GM21360 (cell line): ENCODE results near the gene SKIDA1.
A peak's percentile ranks its signal among the peaks of the same experiment; 100 is the strongest.

ENCODE experiments used
- ATAC-seq: cut with Tn5 transposase; IDR thresholded peaks from one replicate; pipeline ENCODE4 v1.9.1; 2021; ENCODE audit warnings: mild to moderate bottlenecking, moderate library complexity; ENCODE audit not compliant: unreplicated experiment

The SKIDA1 gene

DNA sequence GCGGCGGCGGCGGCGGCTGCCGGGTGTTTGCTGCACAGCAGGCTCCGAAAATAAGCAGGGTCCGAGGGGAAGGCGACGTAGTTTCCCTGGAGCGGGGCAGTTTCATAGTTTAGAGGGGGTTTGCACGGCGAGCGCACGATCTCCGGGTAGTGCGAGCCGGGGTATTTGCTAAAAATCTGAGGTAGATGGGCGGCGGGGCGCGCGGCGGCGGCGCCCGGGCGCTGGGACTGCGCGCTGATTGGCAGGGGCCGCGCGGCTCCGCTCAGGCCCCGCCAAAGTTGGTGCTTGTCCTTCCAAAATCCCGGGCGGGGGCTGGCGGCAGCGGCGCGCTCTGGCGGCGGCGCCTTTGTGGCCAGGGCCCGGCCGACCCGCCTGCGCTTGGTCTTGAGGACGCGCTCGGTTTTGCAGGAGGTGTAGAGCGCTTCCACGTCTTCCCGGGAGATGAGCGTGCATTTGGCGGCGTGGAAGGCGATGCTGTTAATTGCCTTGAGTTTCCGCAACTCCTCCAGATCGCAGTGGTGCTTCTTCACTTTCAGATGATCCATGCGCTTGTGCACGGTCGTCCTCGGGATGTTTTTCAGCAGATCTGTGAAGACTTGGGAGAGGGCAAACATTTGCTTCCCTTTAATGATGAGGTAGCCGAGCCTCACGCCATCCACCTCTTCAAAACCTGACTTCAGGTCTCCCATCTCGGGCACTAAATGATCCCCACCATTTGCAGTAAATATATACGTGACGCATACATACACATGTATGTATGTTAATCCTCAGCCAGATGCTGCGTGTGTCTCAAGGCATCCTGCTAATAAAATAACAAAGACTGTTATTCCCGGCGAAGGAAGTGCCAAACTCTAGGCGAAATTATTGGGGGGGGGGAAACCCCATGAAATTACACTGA, 8.1 kb downstream of the SKIDA1 start:
- peak; percentile 55 for ATAC-seq

DNA sequence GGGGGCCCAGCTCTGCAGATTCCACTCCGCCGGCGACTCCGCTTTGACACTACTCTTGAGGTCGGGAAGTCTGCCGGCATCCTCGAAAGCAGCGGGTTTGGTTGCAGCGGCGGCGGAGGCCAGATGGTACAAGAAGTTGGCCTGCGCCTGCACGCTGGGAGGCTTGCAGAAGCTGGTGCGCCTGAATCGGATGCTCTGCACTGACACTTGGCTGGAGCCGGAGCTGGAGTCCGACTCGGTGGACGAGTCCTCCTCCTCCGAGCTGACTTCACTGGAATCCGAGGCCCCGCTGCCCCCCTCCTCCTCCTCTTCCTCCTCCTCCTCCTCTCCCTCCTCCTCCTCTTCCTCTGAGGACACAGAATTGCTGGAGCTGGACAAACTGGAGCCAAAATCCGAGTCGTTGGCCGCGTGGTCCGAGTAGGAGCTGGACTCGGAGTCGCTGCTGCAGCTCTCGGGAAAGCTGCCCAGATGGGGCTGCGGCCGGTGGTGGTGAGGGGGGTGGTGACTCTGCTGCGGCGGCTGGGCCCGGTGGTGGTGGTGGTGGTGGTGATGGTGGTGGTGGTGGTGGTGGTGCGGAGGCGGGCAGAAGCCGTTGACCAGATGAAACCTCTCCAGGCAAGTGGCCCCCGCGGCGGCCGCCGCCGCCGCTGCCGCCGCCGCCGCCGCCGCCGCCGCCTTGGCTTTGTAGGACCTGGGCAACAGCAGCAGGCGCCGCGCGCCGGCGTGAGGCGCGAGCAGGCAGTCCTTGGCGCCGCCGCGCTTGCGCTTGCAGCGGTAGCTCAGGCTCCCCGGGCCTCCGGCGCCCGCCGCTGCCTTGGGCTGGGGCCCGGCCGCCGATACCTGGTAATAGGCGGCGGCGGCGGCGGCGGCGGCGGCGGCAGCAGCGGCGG, 9.0 kb downstream of the SKIDA1 start:
- ATAC-seq = peak; percentile 59

DNA sequence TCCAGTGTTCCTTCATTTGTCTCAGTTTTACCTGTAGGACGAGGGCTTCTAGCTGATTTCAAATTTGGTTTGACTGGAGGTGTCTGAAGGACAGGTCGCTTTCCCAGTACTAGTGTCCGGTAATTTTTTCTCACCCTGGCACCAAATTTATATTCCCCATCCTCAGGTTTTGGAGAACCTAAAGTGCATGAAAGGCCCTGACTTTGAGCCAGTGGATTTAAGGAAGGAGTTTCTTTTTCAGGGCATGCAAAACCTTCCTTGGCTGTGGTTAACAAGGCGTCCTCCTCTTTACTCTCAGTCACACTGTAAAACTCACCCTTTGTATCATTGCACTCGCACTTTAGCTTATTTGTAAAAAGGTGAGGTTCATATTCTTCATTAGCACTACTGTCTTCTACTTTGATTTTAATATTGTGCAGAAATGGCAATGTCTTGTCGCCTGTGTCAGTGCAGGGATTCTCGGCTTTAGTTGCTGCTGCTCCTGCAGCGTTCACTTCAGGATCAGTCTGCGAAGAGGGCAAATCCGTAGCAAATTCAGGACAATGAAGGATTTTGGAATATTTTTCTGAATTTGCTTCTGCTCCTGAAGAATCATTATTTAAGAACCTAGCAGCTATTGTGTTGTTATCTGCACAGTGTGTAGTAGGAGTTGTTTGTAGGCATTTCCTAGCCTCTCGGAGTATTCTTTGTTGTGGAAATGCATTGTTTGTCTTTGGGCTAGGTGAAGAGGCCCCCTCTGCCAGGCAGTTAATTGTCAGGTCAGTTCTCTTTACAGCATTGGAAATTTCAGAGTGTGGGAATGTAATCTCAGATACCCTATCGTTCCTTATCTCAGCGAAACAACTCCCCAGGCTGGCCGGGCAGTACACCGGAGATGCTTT, 9.9 kb downstream of the SKIDA1 start:
- ATAC-seq = no peak

DNA sequence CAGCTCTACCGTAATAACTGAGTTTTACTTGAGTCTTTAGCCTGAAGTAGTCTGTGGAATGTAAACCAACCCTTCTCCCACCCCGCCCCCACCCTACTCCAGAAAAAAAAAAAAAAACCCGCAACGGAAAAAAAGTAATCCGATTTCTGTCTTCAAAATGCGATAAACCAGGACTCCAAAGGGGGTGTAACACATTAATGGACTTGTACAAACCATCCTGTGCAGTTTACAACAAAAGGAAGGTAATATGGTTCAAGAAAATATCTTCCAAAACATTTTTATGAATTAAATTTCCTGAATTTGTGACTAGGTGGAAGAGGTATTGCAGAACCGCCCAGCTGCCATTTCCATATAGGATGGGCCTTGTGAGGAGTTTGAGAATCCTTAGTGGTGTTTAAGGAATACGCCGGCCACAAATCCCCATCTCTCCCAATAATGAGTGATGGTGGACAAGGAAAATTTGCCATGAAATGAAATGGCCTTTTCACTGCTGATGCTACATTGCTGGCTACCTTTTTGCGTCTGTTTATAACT, 10.6 kb downstream of the SKIDA1 start:
- no peak for ATAC-seq

DNA sequence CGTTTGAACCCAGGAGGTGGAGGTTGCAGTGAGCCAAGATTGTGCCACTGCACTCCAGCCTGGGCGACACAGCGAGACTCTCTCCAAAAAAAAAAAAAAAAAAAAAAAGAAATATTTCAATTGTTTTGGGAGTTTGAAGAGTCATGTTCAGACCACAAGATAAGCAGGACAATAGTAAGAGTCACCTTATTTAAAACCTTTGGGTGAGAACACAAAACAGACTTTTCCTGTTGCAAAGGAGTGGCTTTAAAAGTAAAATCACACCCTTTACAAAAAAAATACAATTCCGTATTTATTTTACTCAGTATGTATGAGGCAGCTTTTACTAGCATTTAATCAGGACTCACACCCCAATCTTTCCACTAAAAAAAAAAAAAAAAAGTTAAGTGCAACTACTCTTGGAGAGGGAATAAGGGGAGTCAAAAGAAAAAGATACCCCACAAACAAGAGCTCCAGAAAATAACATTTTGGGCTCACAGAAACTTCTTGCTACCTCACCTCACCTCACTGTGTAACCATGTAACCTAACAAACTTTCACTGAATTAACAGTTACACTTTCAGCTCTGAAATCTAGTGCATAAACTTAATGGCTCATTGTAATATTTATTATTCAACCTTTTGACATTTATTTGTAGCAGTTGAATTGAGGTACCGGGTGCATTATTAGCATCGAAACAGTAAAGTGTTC, 11.2 kb downstream of the SKIDA1 start:
- ATAC-seq = no peak

DNA sequence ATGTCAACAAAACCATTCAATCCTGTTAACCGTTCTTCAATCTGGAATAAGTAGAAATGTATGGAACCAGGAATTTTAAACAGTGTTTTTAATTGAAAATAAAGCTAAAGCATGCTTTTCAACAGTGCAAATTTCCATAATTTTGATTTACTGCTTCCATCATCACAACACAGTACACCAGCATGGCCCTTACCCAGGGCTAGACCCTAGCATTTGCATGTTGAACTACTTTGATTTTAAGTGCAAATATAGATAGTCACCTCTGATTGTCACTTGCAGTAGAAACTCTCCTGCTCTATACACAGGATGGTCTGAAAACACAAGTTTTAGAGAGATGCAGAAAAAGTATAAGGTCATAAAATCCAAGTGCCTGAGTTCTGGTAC, 12.1 kb downstream of the SKIDA1 start:
- no peak for ATAC-seq

DNA sequence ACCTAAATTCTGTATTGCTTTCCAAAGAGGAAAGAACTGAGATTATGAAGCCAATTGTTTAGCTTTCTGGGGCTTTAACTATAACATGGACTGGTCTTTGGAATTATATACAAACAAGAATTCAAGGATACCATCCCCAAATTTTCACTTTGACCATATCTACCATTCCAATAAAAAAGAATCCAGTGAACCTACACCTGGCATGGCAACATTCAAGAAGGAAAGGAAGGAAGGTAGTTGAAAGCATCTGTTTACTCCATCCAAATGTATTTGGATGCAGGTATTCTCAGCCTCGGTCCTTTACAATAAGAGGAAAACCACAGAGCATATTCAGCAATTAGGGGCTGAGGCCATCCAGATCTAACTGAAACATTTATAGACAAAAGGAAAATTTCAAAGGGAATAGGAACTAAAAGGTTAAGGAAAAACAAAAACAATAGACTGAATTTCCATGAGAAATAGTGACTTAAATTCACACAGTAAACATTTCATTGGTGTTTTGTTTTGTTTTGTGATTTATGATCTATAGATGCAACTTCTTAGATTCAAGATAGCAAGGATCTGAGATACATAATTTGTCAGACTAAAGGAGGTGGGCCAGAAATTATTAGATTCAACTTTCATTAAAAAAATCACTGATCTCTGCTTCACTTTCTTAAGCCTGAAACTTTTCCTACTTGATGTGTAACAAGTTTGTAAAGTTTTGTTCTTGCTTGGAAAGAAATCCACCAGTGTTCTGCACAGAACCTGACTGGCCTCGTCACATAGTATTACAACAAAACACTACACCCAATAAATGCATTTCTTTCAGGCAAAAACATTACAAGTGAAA, 12.7 kb downstream of the SKIDA1 start:
- no peak for ATAC-seq

DNA sequence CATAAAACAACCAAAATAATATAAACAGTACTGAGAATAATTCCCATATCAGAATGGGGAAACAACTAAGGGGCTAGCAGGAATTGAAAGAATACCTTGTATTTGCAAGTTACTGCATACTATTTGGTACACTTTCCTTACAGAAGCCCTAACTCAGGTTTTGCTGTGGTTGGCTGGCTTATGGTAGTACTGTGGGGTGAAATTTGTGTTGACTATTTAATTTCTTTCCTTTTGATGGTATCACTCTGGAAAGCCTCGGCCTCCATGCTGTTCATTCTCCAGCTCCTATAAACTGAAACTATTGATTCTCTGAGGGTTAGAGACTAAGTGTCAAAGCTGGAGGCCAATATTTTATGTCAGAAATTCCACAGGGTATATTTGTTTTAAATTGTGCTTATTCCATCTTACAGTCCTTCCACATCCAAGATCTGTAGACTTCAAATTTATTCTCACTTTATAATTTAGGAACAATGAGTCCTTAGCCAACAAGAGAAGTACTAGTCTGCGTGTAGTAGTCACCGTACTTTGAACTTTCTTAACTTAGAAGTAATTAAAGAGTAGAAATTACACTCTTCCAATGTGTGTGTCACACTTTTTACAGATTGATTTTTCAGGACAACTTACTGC, 13.4 kb downstream of the SKIDA1 start:
- ATAC-seq = no peak

DNA sequence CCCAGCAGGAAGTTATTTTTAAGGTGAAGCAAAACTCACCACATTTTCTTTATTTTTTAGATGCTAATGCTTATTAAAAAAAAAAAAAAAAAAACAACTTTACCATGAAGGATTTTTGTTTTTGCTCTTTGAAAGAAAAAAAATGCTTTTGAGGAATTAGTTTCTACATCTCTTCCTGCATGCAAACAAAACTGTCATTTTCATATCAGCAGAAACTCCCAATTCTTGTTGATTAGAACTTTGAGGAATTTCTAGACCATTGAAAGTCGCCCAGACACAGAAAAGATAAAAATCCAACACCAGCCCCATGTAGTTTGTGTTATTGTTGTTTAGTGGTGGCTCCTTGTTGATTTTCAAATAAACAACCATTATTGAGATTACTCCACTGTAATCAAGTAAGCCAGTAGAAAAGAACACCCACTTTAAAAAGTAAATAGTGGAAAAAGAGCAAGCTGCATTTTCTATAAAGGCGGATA, 14.3 kb downstream of the SKIDA1 start:
- ATAC-seq = no peak

DNA sequence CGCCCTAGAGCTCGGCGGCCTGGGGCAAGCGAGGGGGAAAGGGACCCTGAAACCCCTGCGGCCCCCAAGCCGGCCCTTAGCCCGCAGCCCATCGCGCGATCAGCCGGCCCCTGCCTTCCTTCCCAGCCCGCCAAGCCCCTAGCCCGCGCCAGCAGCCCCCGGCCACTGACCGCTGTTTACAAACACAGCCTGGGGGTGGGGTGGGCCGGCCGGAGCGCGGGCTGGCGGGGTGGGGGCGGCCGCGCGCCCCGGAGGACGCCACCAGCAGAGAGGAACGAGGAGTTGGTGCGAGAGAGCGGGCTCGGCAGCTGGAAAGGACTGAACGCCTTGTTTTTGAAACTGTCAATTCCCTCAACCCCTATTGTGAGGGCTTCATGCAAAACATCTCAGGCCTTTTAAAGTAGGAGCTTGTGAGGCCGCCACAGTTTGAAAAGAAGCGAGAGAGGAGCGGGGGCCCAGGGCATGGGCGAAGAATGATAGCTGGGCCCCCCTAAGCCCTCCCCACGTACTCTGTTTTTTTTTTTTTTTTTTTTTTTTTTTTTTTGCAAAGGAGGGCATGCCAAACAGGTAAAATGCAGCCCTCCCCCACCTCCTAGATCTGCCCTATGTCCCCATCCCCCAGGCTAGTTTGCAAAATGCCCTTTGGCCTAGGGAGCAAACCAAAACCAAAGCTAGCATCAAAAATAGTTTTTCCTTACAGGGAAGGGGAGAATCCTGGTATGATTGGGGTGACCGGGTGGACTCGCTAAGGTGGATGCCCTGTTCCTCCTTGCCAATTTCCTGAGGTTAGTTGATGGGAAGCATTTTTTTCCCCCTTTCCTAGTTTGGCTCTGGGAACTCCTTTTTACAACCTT, 15.0 kb downstream of the SKIDA1 start:
- no peak for ATAC-seq

DNA sequence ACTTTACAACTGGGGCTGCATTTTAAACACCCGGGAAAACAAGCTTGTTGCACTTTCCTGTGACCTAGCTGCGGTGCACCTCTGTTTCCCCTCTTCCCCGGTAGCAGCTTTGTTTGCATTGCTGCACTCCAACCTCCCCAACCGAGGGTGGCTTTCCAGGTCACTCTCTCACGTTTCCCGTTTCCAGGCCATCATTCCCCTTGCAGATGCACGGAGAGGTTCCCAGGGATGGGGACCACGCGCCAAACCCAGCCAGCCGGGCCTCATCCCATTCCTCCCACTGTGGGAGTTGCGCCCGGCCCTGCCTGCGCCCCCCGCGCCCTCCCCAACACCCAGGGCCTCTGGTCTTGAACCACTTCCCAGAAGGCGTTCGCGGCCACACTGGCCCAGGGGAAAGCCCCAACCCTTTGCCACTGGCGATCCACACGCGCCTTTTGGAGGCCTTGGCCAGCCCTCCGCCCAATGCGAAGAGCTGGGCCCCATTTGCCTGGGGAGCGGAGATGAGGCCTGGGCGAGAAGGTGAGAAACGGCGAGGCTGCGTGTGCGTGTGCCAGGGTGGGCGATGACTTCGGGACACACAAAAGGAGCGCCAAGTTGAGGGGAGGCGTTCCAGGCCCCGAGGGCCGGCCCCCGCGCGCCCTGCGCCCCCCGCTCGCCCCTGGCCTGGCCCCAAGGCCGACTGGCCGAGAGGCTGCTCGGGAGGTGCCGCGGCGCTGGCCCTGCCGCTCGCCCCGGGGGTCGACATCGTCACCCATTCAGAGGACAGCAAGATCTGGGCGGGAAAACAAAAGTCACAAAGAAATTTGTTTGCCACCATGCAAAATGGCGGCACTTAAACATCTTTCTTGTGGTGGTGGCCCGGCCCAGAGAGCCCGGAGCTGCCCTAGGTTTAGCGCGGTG, 15.9 kb downstream of the SKIDA1 start:
- no peak for ATAC-seq

DNA sequence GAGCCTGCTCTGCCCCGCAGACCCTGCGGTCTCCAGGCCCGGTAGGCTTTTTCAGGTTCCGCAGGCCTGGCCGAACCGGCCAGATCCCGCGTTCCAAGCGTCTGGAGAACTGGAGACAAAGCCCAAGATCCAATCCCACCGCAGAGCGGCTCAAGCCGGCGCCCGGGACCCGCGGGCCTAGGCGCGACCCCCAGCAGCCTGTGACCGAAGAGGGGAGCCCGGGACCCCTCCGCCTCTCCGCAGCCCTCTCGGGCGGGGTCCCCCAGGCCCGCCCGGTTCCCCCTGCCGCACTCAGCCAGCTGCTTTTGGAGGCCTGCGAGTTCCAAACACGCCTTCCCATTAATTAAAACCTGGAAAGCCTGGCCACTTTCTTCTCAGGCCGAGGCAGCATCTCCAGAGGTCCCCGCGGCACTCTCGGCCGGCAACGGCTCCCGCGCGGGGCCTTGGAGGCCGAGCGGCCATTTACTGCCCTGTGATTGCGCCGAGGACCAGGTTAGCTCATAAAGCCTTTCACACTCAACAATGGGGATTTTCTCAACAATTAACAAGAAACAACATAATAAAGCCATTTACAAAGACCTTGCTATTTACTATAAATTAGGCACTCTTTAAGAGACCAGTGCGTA, 16.7 kb downstream of the SKIDA1 start:
- ATAC-seq = no peak

DNA sequence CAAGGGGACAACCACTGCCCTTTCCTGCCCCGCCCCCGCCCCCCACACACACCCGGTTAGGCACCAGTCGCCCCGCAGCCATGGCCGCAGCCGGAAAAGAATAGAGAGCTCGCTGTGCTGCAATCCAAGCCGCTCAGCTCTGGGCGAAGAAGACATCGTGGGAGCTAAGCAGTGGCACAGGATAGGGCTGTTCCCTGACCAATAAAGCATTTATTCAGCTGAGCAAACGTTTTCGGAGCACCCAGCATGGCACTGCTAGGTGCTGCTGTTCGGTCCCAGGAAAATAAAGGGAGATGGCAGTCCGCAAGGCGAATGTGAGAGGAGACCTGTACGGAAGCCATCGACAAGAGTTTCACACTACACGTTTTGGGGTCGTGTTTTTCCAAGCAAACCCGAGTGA, 18.3 kb downstream of the SKIDA1 start:
- no peak for ATAC-seq

DNA sequence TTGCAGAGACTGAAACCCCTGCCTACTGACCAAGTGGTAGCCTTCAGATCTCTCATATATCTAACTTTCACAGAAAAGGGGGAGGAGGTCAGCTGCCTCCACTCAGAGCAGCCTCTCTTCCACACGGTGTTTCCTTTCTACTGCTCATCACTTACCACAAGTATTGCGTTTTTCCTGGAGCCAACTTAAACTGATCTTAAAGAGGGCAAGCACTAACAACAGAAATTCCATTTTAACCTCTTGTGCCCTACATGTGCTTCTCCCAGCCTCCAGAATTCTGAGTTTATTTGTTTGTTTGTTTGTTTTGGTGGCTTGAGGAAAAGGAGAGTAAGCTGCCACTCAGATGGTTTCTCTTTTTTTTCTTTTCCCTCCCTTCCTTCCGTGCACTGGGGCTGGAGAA, 19.1 kb downstream of the SKIDA1 start:
- ATAC-seq = no peak

DNA sequence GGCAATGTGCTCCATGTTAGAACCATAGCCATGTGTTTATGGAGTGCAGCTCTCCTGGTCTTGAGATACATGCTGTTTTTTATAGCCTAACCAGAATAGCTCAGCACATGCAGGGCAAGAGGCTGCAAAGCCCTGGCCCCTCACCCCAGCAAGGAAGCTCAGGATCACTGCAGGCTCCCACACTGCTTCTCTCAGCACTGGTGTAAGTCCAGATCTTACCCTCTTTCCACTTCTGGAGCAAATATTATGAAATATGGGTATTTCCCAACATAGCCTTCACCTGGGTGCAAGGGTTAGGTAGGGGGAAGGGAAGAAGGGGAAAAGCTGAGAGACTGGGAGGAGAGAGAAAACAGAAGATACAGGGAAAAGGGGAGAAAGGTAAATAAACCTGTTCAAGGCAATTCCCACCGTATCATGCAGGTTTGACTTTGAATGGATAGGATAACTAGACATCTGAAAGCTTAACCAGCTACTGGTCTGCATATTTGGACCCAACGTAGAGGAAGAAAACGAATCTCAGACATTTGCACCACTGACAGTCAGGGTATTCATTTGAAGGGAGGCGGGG, 19.7 kb downstream of the SKIDA1 start:
- ATAC-seq = no peak

DNA sequence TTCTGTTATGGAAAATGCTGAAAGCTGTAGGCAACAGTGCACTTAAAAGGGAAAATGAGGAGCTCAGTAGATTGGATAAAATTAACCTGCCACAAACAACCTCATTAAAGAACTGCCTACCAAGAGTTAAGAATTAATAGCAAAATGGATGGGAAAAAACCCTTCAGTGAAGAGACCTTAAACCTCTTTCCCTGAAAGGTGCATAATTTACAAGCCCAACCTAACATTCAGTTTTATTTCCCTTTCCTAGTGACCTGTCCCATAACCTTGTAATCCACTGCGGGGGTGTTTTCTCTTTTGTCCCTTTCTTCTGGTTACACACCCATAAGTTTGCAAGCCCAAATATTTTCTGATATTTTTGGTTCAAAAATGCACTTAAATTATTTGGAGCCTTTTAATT, 21.9 kb downstream of the SKIDA1 start:
- no peak for ATAC-seq
